ENCODE results near the gene CCR5AS.

The CCR5AS gene

DNA sequence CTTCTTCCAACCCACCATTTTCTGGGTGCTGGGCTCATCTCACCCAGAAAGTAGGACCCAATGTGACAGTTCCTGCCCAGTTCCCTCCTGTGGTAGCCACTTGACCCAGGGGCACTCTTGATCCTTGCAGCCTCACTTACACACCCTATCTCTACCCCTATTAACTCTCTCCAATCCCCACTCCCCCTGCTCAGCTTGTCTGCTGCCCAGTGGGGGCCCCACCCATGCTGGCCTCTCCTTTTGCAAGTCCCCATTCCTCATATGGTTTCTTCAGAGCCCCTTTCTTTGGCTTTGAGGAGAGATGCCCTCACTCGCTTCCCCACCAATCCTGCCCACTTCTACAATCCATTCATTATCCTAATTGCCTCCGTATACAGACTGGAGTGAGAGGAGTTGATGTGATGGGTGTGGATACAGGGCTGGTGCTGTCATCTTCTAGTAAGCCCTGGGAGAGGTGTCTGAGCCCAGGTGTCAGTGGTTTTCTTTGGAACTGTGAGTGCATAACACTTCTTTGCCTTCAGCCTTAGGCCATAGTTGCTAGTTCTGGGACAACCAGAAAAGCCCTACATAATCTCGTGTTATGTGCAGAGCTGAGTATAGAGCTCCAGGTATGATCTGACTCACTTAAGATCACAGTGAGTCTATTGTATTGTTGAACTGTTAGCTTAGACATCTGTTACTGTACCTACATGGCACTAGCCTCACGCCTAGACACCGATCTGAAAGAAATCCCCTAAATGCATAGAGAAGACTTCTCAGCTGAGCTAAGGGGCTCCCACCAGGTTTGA is 40.9 kb downstream of the CCR5AS start:
- in situ Hi-C loops (cut with HindIII; ENCODE audit: low pct_unique_long_range_greater_than_20kb, low sequenced_read_pairs) = no loop called here
- no peak for DNase-seq (ENCODE audit: low read depth in 1 of 2, low spot score in 1 of 2)
- TF ChIP-seq JUND (IDR thresholded peaks at IDR 0.05; ENCODE audit: low read depth) = no peak

DNA sequence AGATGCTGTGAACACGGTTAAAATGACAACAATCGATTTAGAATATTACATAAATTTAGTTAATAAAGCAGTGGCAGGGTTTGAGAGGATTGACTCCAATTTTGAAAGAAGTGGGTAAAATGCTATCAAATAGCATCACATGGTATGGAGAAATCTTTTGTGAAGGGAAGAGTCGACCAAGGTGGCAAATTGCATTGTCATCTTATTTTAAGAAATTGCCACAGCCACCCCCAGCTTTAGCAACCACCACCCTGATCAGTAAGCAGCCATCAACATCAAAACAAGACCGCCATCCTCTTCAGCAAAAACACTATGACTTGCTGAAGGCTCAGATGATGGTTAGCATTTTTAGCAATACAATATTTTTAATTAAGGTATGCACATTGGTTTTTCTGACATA is 41.8 kb downstream of the CCR5AS start:
- TF ChIP-seq JUND (IDR thresholded peaks at IDR 0.05; ENCODE audit: low read depth) = no peak
- DNase-seq (ENCODE audit: low read depth in 1 of 2, low spot score in 1 of 2) = no peak
- in situ Hi-C loops (cut with HindIII; ENCODE audit: low pct_unique_long_range_greater_than_20kb, low sequenced_read_pairs) = no loop called here

DNA sequence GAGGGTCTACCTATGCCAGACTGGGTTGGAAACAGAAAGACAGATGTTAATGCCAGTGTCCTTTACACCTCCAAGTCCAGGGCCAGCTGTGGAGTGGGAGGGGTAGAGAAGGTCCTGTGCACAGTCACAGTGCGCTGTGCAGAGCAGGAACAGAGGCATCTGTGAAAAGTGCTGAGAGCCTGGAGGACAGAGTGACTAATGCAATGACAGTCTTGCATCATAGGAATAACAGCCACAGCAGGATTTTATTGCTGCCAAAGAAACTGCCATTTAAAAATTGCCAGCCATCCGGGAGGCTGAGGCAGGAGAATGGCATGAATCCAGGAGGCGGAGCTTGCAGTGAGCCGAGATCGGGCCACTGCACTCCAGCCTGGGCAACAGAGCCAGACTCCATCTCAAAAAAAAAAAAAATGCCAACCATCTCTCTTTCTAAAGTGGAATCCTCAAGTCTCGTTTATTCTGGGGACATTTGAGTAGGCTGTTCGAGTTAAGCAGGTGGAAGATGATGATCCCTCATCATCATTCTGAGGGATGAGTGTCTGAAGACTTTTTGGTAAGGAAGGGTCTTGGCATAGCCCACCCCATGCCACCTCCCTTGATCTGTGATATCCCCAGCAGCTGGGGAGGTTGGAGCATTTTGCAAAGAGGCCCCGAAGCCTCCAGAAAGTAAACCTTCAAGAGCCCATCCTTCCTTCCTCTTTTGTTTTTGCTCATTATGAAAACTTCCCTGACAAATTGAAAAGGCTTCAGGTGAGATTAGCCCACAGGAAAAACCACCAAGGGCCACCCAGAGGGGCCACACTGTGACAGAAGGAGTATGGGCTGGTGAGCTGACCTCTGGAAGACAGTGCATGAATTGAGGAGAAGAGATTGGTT is 45.2 kb downstream of the CCR5AS start:
- DNase-seq (ENCODE audit: low read depth in 1 of 2, low spot score in 1 of 2) = peak in 1 of 2 experiments; percentile 38
- in situ Hi-C loops (cut with HindIII; ENCODE audit: low pct_unique_long_range_greater_than_20kb, low sequenced_read_pairs) = no loop called here
- no peak for TF ChIP-seq JUND (IDR thresholded peaks at IDR 0.05; ENCODE audit: low read depth)

DNA sequence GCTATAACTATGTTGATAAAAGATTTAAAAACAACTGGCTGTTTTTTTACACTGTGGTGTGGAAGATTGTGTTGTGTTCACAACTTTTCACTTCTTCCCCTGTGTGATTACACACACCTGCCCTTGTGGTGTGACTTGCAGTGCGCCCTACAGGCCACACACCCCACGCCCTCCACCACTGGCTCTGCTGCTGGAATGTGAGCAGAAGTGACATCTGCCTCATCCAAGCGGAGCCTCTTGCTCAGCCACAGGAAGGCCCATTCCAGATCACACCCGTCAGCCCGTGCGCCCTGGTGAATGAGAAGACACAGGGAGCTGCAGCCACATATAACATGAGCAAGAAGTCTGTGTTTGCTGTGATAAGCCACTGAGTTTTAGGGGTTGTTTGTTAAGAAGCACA is 46.0 kb downstream of the CCR5AS start:
- TF ChIP-seq JUND (IDR thresholded peaks at IDR 0.05; ENCODE audit: low read depth) = no peak
- DNase-seq (ENCODE audit: low read depth in 1 of 2, low spot score in 1 of 2) = no peak
- in situ Hi-C loops (cut with HindIII; ENCODE audit: low pct_unique_long_range_greater_than_20kb, low sequenced_read_pairs) = no loop called here

DNA sequence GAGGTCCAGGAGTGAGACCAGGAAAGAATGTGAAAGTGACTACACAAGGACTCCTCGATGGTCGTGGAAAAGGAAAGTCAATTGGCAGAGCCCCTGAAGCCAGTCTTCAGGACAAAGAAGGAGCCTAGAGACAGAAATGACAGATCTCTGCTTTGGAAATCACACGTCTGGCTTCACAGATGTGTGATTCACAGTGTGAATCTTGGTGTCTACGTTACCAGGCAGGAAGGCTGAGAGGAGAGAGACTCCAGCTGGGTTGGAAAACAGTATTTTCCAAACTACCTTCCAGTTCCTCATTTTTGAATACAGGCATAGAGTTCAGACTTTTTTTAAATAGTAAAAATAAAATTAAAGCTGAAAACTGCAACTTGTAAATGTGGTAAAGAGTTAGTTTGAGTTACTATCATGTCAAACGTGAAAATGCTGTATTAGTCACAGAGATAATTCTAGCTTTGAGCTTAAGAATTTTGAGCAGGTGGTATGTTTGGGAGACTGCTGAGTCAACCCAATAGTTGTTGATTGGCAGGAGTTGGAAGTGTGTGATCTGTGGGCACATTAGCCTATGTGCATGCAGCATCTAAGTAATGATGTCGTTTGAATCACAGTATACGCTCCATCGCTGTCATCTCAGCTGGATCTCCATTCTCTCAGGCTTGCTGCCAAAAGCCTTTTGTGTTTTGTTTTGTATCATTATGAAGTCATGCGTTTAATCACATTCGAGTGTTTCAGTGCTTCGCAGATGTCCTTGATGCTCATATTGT is 47.0 kb downstream of the CCR5AS start:
- no peak for TF ChIP-seq JUND (IDR thresholded peaks at IDR 0.05; ENCODE audit: low read depth)
- in situ Hi-C loops (cut with HindIII; ENCODE audit: low pct_unique_long_range_greater_than_20kb, low sequenced_read_pairs) = no loop called here
- DNase-seq (ENCODE audit: low read depth in 1 of 2, low spot score in 1 of 2) = no peak

DNA sequence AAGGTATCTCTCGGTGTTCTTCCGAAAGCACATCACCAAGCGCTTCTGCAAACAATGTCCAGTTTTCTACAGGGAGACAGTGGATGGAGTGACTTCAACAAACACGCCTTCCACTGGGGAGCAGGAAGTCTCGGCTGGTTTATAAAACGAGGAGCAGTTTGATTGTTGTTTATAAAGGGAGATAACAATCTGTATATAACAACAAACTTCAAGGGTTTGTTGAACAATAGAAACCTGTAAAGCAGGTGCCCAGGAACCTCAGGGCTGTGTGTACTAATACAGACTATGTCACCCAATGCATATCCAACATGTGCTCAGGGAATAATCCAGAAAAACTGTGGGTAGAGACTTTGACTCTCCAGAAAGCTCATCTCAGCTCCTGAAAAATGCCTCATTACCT is 48.4 kb downstream of the CCR5AS start:
- DNase-seq (ENCODE audit: low read depth in 1 of 2, low spot score in 1 of 2) = peak in 1 of 2 experiments; percentile 85
- TF ChIP-seq JUND (IDR thresholded peaks at IDR 0.05; ENCODE audit: low read depth) = peak; percentile 69; the same call in 1 of the 2 replicates
- in situ Hi-C loops (cut with HindIII; ENCODE audit: low pct_unique_long_range_greater_than_20kb, low sequenced_read_pairs) = no loop called here

DNA sequence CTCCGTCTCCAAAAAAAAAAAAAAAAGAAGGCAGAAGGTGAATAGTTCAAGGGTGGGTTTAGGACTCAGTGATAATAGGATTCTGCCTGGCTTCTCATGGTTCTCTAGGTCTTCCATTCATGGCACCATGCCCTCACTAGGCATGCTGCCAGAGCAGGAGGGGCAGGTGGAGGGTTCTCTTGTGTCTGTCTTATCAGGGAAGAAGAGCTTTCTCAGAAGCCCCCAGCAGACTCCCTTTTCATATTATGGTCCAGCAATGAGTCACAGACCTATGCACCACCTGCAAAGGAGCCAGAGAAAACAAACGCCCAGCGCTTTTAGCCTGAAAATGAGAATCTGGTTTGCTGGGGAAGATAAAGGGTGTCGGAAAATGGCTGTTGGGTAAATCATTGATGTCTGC is 50.0 kb downstream of the CCR5AS start:
- no peak for DNase-seq (ENCODE audit: low read depth in 1 of 2, low spot score in 1 of 2)
- in situ Hi-C loops (cut with HindIII; ENCODE audit: low pct_unique_long_range_greater_than_20kb, low sequenced_read_pairs) = no loop called here
- no peak for TF ChIP-seq JUND (IDR thresholded peaks at IDR 0.05; ENCODE audit: low read depth)

DNA sequence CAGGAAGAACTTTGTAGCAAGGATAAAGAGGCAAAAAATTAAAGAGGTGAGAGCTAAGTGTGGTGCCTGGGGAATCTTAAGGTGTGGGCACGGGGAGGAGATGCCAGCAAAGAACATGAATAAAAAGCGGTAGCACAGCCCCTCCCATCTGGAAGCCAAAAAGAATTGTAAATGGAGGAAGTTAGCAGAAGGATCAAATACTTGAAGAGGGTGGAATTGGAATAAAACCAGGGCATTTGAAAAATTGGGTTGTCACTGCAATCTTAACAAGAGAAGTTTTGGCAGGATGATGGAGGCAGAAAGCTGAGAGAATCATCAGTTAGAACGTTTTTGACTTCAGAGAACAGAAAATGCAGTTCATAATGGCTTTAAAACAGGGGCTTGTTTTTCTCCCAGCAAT is 50.6 kb downstream of the CCR5AS start:
- no peak for DNase-seq (ENCODE audit: low read depth in 1 of 2, low spot score in 1 of 2)
- in situ Hi-C loops (cut with HindIII; ENCODE audit: low pct_unique_long_range_greater_than_20kb, low sequenced_read_pairs) = no loop called here
- TF ChIP-seq JUND (IDR thresholded peaks at IDR 0.05; ENCODE audit: low read depth) = no peak

DNA sequence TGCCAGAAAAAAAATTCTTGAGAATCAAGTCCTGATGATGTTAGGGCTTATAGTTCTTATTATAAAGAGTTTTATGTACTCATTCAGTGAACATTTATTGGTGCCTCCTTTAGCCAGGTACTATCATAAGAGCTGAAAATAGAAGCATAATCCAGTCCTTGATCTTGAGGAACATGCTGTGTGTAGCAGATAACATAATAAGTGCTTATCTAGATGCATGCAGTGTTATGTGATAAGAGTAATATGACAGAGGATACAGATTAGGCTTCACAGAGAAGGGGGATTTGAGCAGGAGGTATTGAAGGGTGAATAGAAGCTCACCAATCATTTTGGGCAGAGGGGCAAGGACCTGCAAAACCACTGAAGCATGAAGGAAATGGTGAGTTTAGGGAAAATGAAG is 51.9 kb downstream of the CCR5AS start:
- DNase-seq (ENCODE audit: low read depth in 1 of 2, low spot score in 1 of 2) = no peak
- in situ Hi-C loops (cut with HindIII; ENCODE audit: low pct_unique_long_range_greater_than_20kb, low sequenced_read_pairs) = no loop called here
- no peak for TF ChIP-seq JUND (IDR thresholded peaks at IDR 0.05; ENCODE audit: low read depth)

DNA sequence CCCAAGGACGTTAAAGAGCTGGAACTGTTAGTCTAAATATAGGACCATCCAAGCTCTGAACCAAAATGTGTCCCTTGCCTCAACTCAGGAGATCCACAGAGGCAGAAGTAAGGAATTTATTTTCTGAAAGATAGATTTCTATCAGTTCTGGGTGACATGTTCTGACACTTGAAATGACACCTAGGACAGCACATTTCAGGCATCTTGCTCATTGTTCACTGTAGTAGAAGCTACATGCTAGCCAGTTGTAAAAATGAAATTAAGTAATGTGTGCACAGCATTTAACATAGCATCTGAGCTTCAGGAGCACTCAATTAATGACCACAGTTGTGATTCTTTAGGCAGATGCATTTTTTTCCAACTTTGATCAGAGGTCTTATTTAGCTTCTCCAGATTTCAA is 52.4 kb downstream of the CCR5AS start:
- in situ Hi-C loops (cut with HindIII; ENCODE audit: low pct_unique_long_range_greater_than_20kb, low sequenced_read_pairs) = no loop called here
- no peak for DNase-seq (ENCODE audit: low read depth in 1 of 2, low spot score in 1 of 2)
- no peak for TF ChIP-seq JUND (IDR thresholded peaks at IDR 0.05; ENCODE audit: low read depth)

DNA sequence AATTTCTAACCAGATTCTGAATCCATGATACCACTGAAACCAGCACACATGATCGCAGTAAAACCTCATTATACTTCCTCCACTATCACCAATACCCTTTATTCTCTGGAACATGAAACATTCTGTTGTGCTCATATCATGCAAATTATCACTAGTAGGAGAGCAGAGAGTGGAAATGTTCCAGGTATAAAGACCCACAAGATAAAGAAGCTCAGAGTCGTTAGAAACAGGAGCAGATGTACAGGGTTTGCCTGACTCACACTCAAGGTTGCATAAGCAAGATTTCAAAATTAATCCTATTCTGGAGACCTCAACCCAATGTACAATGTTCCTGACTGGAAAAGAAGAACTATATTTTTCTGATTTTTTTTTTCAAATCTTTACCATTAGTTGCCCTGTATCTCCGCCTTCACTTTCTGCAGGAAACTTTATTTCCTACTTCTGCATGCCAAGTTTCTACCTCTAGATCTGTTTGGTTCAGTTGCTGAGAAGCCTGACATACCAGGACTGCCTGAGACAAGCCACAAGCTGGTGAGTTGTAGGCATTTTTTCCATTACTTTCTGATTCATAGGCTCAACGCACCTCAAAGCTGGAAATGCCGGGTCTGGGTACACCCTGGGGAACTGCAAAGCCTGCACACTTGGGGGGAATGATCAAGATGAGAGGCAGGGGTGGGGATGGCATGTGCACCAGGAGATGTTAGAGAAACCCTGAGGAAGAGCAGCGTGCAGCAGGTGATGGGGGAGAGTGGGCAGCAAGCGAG is 53.0 kb downstream of the CCR5AS start, which contains the start of gene CCR2:
TSS of gene CCR2 (plus strand) at position 465 of the 764 bp plus-strand sequence. CDS start 3,417 bp downstream, outside the sequence.
- in situ Hi-C loops (cut with HindIII; ENCODE audit: low pct_unique_long_range_greater_than_20kb, low sequenced_read_pairs) = no loop called here
- no peak for TF ChIP-seq JUND (IDR thresholded peaks at IDR 0.05; ENCODE audit: low read depth)
- DNase-seq (ENCODE audit: low read depth in 1 of 2, low spot score in 1 of 2) = no peak

DNA sequence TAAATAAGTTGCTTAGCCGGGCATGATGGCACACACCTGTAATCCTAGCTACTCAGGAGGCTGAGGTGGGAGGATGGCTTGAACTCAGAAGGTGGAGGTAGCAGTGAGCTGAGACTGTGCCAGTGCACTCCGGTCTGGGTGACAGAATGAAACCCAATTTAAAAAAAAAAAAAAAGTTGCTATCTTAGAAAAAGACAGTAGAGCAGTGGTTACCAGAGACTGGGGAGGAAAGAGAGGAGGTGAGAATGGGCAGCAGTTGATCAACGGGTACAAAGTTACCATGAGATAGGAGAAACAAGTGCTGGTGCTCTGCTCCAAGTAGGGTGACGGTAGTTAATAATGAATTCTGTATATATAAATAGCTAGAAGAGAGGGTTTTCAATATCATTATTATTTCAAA is 53.8 kb downstream of the CCR5AS start:
- DNase-seq (ENCODE audit: low read depth in 1 of 2, low spot score in 1 of 2) = no peak
- TF ChIP-seq JUND (IDR thresholded peaks at IDR 0.05; ENCODE audit: low read depth) = no peak
- in situ Hi-C loops (cut with HindIII; ENCODE audit: low pct_unique_long_range_greater_than_20kb, low sequenced_read_pairs) = no loop called here
